BLaER1 (cell line): ENCODE results near the gene NSF.
"Not testable (repeated sequence)": the region's sequence is repeated elsewhere in the genome, so short reads cannot be mapped to it uniquely, and the experiment has no call there.

Experiments used
- H3K27ac ChIP-seq: shearing (Covaris generic); formaldehyde crosslinking; 2 replicates; pipeline ENCODE4 v1.8.1; 2022
- H3K27me3 ChIP-seq: shearing (Covaris generic); formaldehyde crosslinking; 2 replicates; pipeline ENCODE4 v1.8.1; 2022
- H3K36me3 ChIP-seq: shearing (Covaris generic); formaldehyde crosslinking; 2 replicates; pipeline ENCODE4 v1.8.1; 2022
- H3K4me1 ChIP-seq: shearing (Covaris generic); formaldehyde crosslinking; 2 replicates; pipeline ENCODE4 v1.8.1; 2022
- H3K4me2 ChIP-seq: shearing (Covaris generic); formaldehyde crosslinking; 2 replicates; pipeline ENCODE4 v1.8.1; 2022
- H3K4me3 ChIP-seq: shearing (Covaris generic); formaldehyde crosslinking; 2 replicates; pipeline ENCODE4 v1.8.1; 2022
- H3K9ac ChIP-seq: shearing (Covaris generic); formaldehyde crosslinking; 2 replicates; pipeline ENCODE4 v1.8.1; 2022
- H3K9me3 ChIP-seq: shearing (Covaris generic); formaldehyde crosslinking; 2 replicates; pipeline ENCODE4 v1.8.1; 2022
- H4K20me1 ChIP-seq: shearing (Covaris generic); formaldehyde crosslinking; 2 replicates; pipeline ENCODE4 v1.8.1; 2022

Gene NSF

GRCh38 chr17:46590157-46591146 lies at the start of gene NSF:
Gene NSF, plus strand, starts transcription at chr17:46590669. Its CDS starts 107 bp downstream, at chr17:46590776.
- H3K4me1 ChIP-seq, H4K20me1 ChIP-seq, H3K9ac ChIP-seq, H3K36me3 ChIP-seq, H3K4me2 ChIP-seq, H3K27ac ChIP-seq, H3K27me3 ChIP-seq, H3K9me3 ChIP-seq, H3K4me3 ChIP-seq: not testable (repeated sequence)

- H3K9me3 ChIP-seq, H3K27me3 ChIP-seq, H4K20me1 ChIP-seq, H3K9ac ChIP-seq, H3K4me1 ChIP-seq, H3K4me2 ChIP-seq, H3K4me3 ChIP-seq, H3K36me3 ChIP-seq, H3K27ac ChIP-seq: not testable (repeated sequence)
Observed at GRCh38 chr17:46548607-46549006, 41.9 kb upstream of the NSF start.

GRCh38 chr17:46559155-46559554 lies 31.3 kb upstream of the NSF start:
- not testable (repeated sequence) for H3K27ac ChIP-seq, H3K4me1 ChIP-seq, H3K4me2 ChIP-seq, H3K9me3 ChIP-seq, H4K20me1 ChIP-seq, H3K4me3 ChIP-seq, H3K27me3 ChIP-seq, H3K9ac ChIP-seq, H3K36me3 ChIP-seq

- H4K20me1 ChIP-seq, H3K36me3 ChIP-seq, H3K4me3 ChIP-seq, H3K9ac ChIP-seq, H3K4me1 ChIP-seq, H3K27me3 ChIP-seq, H3K27ac ChIP-seq, H3K4me2 ChIP-seq, H3K9me3 ChIP-seq: not testable (repeated sequence)
Observed at GRCh38 chr17:46560048-46560447, 30.4 kb upstream of the NSF start.

- H3K9me3 ChIP-seq, H3K4me1 ChIP-seq, H3K4me3 ChIP-seq, H3K36me3 ChIP-seq, H3K9ac ChIP-seq, H4K20me1 ChIP-seq, H3K4me2 ChIP-seq, H3K27me3 ChIP-seq, H3K27ac ChIP-seq: not testable (repeated sequence)
Observed at GRCh38 chr17:46566284-46566683, 24.2 kb upstream of the NSF start.

GRCh38 chr17:46566980-46567379 lies 23.5 kb upstream of the NSF start:
- H3K4me3 ChIP-seq, H3K4me2 ChIP-seq, H3K9me3 ChIP-seq, H3K4me1 ChIP-seq, H3K36me3 ChIP-seq, H3K27me3 ChIP-seq, H3K27ac ChIP-seq, H4K20me1 ChIP-seq, H3K9ac ChIP-seq: not testable (repeated sequence)

GRCh38 chr17:46571796-46572195 lies 18.7 kb upstream of the NSF start:
- not testable (repeated sequence) for H3K4me3 ChIP-seq, H3K4me2 ChIP-seq, H4K20me1 ChIP-seq, H3K9me3 ChIP-seq, H3K36me3 ChIP-seq, H3K9ac ChIP-seq, H3K27ac ChIP-seq, H3K4me1 ChIP-seq, H3K27me3 ChIP-seq

GRCh38 chr17:46579083-46580075 lies 11.1 kb upstream of the NSF start, which contains the start of gene ARL17A:
Gene ARL17A, minus strand, starts transcription at chr17:46579691. Its CDS starts 3,369 bp downstream, at chr17:46576322.
- H3K27ac ChIP-seq, H3K4me2 ChIP-seq: not testable (repeated sequence)

GRCh38 chr17:46580082-46580481 lies 10.4 kb upstream of the NSF start:
- not testable (repeated sequence) for H3K4me1 ChIP-seq, H3K4me3 ChIP-seq

More at GRCh38 chr17:46579083-46580075, 11.1 kb upstream of the NSF start, which contains the start of gene ARL17A:
- H3K4me3 ChIP-seq, H3K9ac ChIP-seq, H3K27me3 ChIP-seq, H3K4me1 ChIP-seq, H4K20me1 ChIP-seq, H3K36me3 ChIP-seq, H3K9me3 ChIP-seq: not testable (repeated sequence)

GRCh38 chr17:46585444-46585843 lies 5.0 kb upstream of the NSF start:
- H3K9me3 ChIP-seq, H3K27ac ChIP-seq, H3K9ac ChIP-seq, H3K4me1 ChIP-seq, H3K4me3 ChIP-seq, H3K4me2 ChIP-seq, H4K20me1 ChIP-seq, H3K36me3 ChIP-seq, H3K27me3 ChIP-seq: not testable (repeated sequence)

More at GRCh38 chr17:46580082-46580481, 10.4 kb upstream of the NSF start:
- not testable (repeated sequence) for H3K27me3 ChIP-seq, H3K9me3 ChIP-seq, H4K20me1 ChIP-seq, H3K4me2 ChIP-seq, H3K27ac ChIP-seq, H3K9ac ChIP-seq, H3K36me3 ChIP-seq

GRCh38 chr17:46591332-46591731 lies 863 bp downstream of the NSF start:
- H3K27ac ChIP-seq, H4K20me1 ChIP-seq, H3K4me2 ChIP-seq, H3K27me3 ChIP-seq, H3K9ac ChIP-seq, H3K36me3 ChIP-seq, H3K4me3 ChIP-seq, H3K4me1 ChIP-seq, H3K9me3 ChIP-seq: not testable (repeated sequence)

- not testable (repeated sequence) for H3K4me1 ChIP-seq, H3K27me3 ChIP-seq, H4K20me1 ChIP-seq, H3K4me2 ChIP-seq, H3K27ac ChIP-seq, H3K9ac ChIP-seq, H3K9me3 ChIP-seq, H3K36me3 ChIP-seq, H3K4me3 ChIP-seq
Observed at GRCh38 chr17:46598344-46598931, 8.0 kb downstream of the NSF start.

- not testable (repeated sequence) for H3K27ac ChIP-seq, H4K20me1 ChIP-seq, H3K4me3 ChIP-seq, H3K27me3 ChIP-seq, H3K9ac ChIP-seq, H3K36me3 ChIP-seq, H3K4me2 ChIP-seq, H3K9me3 ChIP-seq, H3K4me1 ChIP-seq
Observed at GRCh38 chr17:46600767-46601166, 10.3 kb downstream of the NSF start.

GRCh38 chr17:46603125-46603524 lies 12.7 kb downstream of the NSF start:
- not testable (repeated sequence) for H3K9ac ChIP-seq, H3K4me3 ChIP-seq, H4K20me1 ChIP-seq, H3K4me2 ChIP-seq, H3K27ac ChIP-seq, H3K9me3 ChIP-seq, H3K4me1 ChIP-seq, H3K27me3 ChIP-seq, H3K36me3 ChIP-seq
